Body of pancreas (tissue), 4 donors: ENCODE measurements around the gene VPS33A. TPM values are rescaled to one million over a fixed set of nuclear protein-coding genes. Genes with fewer than 3 reads are reported as not detected.

Experiments
- ATAC-seq: fragments of 150-250 bp; one replicate; pipeline ENCODE4 v1.9.1; 2016
- DNase-seq, 4 donors: peaks; one replicate each; pipeline ENCODE4 v3.0.0-alpha.2; 2019
- H3K27ac ChIP-seq, 4 donors: fragments of 200-600 bp; sonication (generic); 1 replicate in 3 of 4; 2 replicates in 1 of 4; pipeline versions ENCODE4 v1.5.1 to v1.6.1; 2016 to 2019; ENCODE audit warnings: mild to moderate bottlenecking in 1 of 4, mixed read lengths in 1 of 4, moderate library complexity in 1 of 4
- H3K27me3 ChIP-seq, 2 donors: fragments of 200-600 bp; sonication (generic); one replicate each; pipeline ENCODE4 v1.6.0; 2016; ENCODE audit warnings: mild to moderate bottlenecking in 1 of 2
- H3K36me3 ChIP-seq, 2 donors: fragments of 200-600 bp; sonication (generic); replicated peaks in 1 of 2; 2 replicates each; pipeline ENCODE4 v1.5.1; 2016; ENCODE audit warnings: low read depth in 2 of 2; ENCODE audit not compliant: insufficient read depth in 1 of 2
- H3K4me1 ChIP-seq: fragments of 200-600 bp; sonication (generic); one replicate; pipeline ENCODE4 v1.6.0; 2016
- H3K4me3 ChIP-seq, 2 donors: fragments of 200-600 bp; sonication (generic); 1 replicate in 1 of 2; 2 replicates in 1 of 2; pipeline ENCODE4 v1.5.1; 2016 to 2019
- H3K9me3 ChIP-seq, 3 donors: fragments of 200-600 bp; sonication (generic); 1 replicate in 2 of 3; 2 replicates in 1 of 3; pipeline ENCODE4 v1.5.1; 2016
- CTCF ChIP-seq, 7 experiments: fragments of 450-650 bp in 4 of 7; fragments of 200-600 bp in 3 of 7; sonication (generic) in 3 of 7; IDR thresholded peaks; one replicate each; pipeline ENCODE4 v1.5.1; 2016 to 2019; ENCODE audit warnings: antibody characterized with exemption in 7 of 7
- POLR2A ChIP-seq, 3 donors: fragments of 450-650 bp; IDR thresholded peaks; one replicate each; pipeline ENCODE4 v1.6.1; 2016; ENCODE audit warnings: antibody characterized with exemption in 3 of 3, mild to moderate bottlenecking in 2 of 3
- WGBS, 2 donors: methylation state at CpG; one replicate each; pipeline ENCODE4 v1.1.5; 2017; 5-methylcytosine and 5-hydroxymethylcytosine counted together
- intact Hi-C: fragments of 100-400 bp; cut with DNase I; formaldehyde crosslinking; loops from one replicate; pipeline ENCODE4 v1.15.1; 2023
- total RNA-seq, 2 donors: library from RNA; depleted of rRNA; stranded (reverse); fragments of >200 nt; gene quantifications; one replicate each; pipeline ENCODE4 v1.1.0, GENCODE V29; 2016

Gene VPS33A
- total RNA-seq, 2 donors from 2014 or later, result 7.3 to 9.9 TPM

- H3K4me1 ChIP-seq, result peaks cover 21% of the 10 kb centered on the region
- H3K4me3 ChIP-seq, result no peak overlapping the region
- no peak for ATAC-seq
- intact Hi-C loops, result no loop called here
- 73 to 76% methylated on average over 7 to 8 of the region's 8 CpGs for WGBS, 2 donors
- no peak for DNase-seq
- H3K27me3 ChIP-seq, result peaks cover 0 to 11% of the 10 kb centered on the region in 2 donors
- no peaks in the 10 kb centered on the region for H3K9me3 ChIP-seq
- TF ChIP-seq CTCF (IDR thresholded peaks at IDR 0.05) (no peak), POLR2A (IDR thresholded peaks at IDR 0.05) (no peak)
- H3K27ac ChIP-seq, result no peak overlapping the region
- H3K36me3 ChIP-seq, result peaks cover 4 to 5% of the 10 kb centered on the region in 2 donors
Measured at GRCh38 chr12:122207391-122207790, 58.9 kb downstream of the VPS33A start.

- no peaks in the 10 kb centered on the region for H3K9me3 ChIP-seq
- peaks cover 0 to 11% of the 10 kb centered on the region in 2 donors for H3K27me3 ChIP-seq
- H3K36me3 ChIP-seq, result peaks cover 4 to 5% of the 10 kb centered on the region in 2 donors
- DNase-seq (no peak), ATAC-seq (no peak)
- TF ChIP-seq POLR2A (IDR thresholded peaks at IDR 0.05) (no peak), CTCF (IDR thresholded peaks at IDR 0.05) (no peak)
- peaks cover 21% of the 10 kb centered on the region for H3K4me1 ChIP-seq
- 95 to 100% methylated on average over 2 to 5 of the region's 8 CpGs for WGBS, 2 donors
- H3K4me3 ChIP-seq, result no peak overlapping the region
- intact Hi-C loops, result no loop called here
- no peak overlapping the region for H3K27ac ChIP-seq
Measured at GRCh38 chr12:122206976-122207375, 59.3 kb downstream of the VPS33A start.

- WGBS, 2 donors, result 57 to 58% methylated on average over 24 to 27 of the region's 27 CpGs
- Histone ChIP-seq H3K4me1 (peaks cover 21% of the 10 kb centered on the region), H3K4me3 (no peak overlapping the region), H3K36me3 (peaks cover 3 to 4% of the 10 kb centered on the region in 2 donors), H3K27me3 (peaks cover 0 to 17% of the 10 kb centered on the region in 2 donors), H3K27ac (no peak overlapping the region), H3K9me3 (no peaks in the 10 kb centered on the region)
- intact Hi-C loops, result no loop called here
- ATAC-seq (no peak), DNase-seq (no peak)
- TF ChIP-seq CTCF (IDR thresholded peaks at IDR 0.05), result no peak
- TF ChIP-seq POLR2A (IDR thresholded peaks at IDR 0.05), result peak in 1 of 3 donors; percentile 4
Measured at GRCh38 chr12:122206111-122206881, 60.0 kb downstream of the VPS33A start.

GRCh38 chr12:122205053-122205925 lies 61.0 kb downstream of the VPS33A start:
- no peak for ATAC-seq
- intact Hi-C loops, result no loop called here

More at GRCh38 chr12:122205053-122205925, 61.0 kb downstream of the VPS33A start:
- WGBS, 2 donors, result 46 to 54% methylated on average over 23 of the region's 23 CpGs
- peaks cover 21% of the 10 kb centered on the region for H3K4me1 ChIP-seq
- no peaks in the 10 kb centered on the region for H3K9me3 ChIP-seq
- H3K27ac ChIP-seq, result no peak overlapping the region
- peaks cover 0 to 20% of the 10 kb centered on the region in 2 donors for H3K27me3 ChIP-seq
- no peak overlapping the region for H3K4me3 ChIP-seq
- TF ChIP-seq POLR2A (IDR thresholded peaks at IDR 0.05), result no peak
- no peak for TF ChIP-seq CTCF (IDR thresholded peaks at IDR 0.05)
- H3K36me3 ChIP-seq, result peaks cover 3 to 4% of the 10 kb centered on the region in 2 donors
- DNase-seq, result no peak
